HG03280 (cell line): Measurements from ENCODE around the gene ARHGEF7.

ENCODE experiments used
- ATAC-seq: cut with Tn5 transposase; IDR thresholded peaks from one replicate; pipeline ENCODE4 v1.9.1; 2021; ENCODE audit warnings: mild to moderate bottlenecking, moderate library complexity; ENCODE audit not compliant: unreplicated experiment

ARHGEF7 gene

DNA sequence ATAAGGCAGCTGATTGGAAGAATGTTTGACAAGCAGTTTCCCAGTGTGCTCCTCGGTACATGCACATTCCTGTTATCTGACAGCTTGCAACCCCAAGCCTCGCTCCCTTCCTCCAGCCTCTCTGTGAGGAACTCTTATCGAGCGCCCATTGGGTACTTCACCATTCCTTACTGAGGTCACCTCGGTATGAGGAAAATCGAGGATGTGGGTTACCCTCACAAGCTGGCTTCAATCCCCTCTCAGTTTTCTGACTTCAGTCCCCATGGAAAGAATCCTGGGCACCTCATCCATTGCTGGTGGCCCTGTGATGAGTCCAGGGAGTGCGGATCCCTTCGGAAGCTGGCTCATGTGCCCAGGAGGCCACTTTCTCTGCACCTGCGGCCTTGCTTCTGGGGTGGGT is 222.6 kb downstream of the ARHGEF7 start:
- no peak for ATAC-seq

DNA sequence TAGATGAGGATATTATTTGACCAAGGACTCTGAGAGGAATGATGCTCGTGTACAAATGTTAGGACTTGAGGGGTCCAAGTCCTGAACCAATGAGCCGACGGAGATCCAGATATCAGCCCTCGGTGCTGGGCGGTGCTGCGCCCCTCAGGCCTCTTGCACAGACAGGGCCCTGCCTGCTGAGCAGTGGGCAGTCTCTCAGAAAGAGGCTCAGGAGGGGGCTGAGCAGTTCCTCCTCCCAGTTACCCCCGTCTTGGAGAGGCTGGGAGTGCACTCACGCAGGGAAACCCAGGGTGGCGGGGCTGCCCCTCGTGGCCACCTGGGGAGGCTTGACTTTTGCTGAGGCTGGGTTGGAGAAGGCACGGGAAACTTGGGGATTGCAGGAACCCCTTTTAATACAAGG is 223.7 kb downstream of the ARHGEF7 start:
- ATAC-seq = no peak

DNA sequence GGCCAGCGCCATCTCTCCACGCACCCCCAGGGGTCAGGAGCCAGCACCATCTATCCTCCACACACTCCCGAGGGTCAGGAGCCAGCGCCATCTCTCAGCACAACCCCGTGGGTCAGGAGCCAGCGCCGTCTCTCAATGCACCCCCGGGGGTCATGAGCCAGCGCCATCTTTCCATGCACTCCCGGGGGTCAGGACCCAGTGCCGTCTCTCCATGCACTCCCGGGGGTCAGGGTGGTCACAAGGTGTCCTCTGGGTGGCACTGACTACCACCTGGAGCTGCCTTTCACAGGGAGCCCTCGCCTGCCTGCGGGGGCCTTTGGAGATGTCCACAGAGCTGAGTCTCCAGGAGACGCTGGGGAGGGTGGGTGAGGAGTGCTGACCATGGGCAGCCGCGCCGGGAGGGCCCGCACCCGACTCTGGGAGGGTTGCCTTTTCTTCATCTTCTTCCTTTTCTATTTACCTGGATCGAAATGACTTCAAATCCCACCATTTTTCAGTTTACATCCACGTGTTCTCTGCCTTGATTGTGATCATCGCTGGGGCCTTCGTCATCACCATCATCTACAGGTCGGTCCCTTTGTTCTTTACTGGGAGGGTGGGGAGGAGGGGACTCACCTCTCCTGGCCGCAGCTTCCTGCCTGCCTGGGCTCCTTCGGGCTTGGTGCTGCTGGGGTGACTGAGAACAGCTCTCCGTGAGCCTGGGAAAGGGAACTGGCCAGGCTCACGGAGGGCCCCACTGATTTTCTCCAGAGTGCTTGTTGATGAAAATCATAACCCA is 224.4 kb downstream of the ARHGEF7 start:
- no peak for ATAC-seq

DNA sequence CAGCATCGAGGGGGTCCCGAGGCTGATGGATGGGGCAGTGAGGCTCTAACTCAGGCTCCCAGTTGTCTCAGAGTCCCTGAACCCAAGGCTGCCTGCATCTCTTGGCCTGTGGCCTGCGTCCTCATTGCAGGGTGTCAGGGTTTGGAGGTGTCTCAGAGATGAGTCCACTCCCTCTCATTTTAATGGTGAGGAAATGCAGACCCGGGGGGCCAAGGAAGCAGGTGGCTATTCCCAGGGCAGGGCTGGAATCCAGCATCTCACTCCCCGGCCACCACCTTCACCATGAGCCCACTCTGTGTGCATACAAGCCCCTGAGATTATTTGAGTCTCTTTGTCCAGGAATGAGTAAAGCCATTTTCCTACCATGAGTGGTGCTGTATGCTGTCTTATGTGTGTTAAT is 226.8 kb downstream of the ARHGEF7 start:
- ATAC-seq = no peak

DNA sequence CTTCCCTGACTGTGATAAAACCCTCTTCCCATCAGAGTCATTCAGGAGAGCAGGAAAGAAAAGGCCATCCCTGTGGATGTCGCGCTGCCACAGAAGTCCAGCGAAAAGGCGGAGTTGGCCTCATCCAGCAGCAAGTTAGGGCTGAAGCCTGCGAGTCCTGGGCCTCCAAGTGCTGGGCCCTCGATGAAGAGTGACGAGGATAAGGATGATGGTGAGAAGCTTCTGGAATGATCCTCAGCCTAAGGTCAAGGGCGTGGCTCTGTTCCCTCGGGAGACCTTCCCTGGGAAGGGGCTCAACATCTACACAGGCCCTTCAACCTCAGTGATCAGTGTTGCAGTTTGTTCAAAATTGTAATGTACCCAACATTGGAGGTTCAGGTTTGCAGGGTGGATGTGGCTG is 227.6 kb downstream of the ARHGEF7 start:
- no peak for ATAC-seq

DNA sequence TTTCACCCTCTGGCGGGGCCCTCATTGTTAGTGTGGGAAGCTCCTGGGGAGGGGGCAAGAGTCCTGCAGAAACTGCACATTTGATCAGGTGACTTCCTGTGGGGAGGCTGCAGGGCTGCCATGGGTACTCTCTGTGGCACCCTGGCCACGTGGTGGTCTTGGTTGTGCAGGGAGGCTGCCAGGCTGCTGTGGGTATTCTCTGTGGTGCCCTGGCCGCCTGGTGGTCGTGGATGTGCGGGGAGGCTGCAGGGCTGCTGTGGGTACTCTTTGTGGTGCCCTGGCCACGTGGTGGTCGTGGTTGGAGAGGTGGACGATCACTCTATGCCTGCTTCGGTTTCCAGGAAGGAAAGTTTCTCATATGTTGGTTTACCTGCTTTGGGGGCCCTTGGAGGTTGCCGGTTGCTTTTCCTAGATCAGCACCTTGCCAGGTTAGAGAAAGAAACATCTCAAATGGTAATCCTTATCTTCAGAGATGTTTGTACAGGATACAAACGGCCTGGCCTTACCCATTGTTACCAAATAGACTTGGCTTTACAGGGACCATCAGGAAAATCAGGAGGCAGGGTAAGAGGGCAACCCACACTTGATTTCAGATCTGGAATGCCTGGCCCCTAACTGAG is 228.2 kb downstream of the ARHGEF7 start:
- ATAC-seq = no peak

DNA sequence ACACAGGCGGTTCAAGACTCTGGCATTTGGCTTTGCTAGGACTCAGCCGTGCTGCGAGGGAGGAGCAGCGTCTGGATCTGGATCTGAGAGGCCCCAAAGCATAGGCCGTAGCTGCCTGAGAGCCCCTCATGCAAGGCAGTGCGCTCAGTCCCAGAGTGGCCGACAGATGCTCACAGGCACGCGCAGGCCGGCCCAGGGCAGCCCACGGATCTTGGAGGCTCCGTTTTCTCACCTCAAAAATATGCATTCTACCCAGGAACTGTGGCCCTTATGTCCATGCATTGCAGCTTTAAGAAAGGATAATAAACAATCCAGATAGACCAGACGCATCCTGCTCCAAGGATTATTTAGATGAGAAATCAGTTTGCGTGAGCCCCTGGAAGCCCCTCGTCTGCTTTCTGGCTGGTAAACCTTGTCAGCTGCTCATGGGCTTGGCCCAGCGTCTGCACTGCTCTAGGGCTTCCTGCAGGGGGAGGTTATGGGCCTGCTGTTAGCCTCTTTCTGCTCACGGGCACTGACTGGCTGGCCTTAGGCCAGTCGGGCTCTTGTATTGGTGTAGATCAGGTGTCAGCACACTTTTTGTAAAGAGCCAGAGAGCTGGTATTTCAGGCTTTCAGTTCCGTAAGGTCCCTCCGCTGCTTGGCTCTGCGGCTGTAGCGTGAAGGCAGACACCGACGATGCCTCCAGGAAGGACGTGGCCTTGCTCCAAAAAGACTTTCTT is 229.5 kb downstream of the ARHGEF7 start:
- ATAC-seq = no peak

DNA sequence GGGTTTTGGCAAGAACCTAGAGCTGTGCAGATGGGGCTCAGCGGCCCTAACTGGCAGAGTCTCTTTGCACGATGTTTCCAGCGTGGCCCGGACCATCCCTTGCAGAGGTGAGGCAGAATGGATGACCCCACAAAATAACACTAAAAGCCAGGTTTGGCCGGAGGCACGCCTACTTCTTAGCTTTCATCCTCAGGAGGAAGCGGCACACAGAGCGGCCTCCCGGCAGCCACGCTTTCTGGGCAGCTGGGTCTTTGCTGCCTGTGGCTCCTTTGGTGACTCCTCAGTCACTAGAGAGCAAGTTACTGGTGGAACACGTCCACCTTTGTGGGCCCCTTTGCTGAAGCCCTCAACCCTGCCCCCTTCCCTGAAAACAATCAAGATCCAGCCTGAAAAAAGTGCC is 230.6 kb downstream of the ARHGEF7 start:
- no peak for ATAC-seq

DNA sequence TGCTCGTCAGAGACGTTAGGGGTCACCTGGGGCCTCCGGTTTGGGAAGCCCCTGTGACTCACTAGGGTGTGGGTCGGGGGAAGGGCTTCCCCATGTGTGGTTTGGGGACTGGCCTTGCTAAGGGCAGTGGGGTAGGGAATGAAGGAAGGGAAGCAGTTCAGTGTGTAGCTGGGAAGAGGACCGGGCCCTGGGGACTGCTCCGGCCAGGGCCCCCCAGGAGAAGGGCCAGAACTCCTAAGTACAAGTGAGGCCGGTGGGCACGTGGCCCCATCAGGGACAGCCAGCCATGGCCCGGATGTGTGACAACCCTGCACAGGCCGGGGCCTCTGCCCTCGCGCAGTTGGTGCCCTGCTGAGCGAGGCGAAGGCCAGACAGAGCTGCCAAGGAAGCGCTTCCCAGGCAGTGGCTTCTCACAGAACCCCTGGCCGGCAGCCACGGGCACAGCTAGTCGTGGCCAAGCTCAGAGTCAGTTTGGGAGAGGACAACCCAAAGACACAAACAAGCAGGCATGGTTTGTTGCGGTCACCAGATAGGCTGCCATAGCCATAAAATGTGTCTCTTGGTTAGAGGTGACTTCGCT is 231.1 kb downstream of the ARHGEF7 start:
- no peak for ATAC-seq

DNA sequence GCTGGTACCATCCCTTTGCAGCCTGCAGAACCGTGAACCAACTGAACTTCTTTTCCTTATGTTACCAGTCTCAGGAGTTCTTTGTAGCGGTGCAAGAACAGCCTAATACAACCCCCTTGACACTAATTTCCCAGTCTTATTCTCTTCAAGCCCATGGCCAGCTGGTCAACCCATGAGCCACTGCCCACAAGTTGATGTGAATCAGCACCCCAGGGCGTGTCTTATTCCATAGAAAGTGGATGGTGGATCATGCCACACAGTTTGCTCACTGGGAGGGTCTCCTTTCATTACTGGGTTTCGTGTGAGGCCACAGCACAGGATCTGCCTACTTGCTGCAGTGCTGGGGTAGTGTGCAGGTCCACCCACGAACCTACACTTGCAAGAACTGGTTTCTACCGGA is 232.3 kb downstream of the ARHGEF7 start:
- ATAC-seq = no peak

DNA sequence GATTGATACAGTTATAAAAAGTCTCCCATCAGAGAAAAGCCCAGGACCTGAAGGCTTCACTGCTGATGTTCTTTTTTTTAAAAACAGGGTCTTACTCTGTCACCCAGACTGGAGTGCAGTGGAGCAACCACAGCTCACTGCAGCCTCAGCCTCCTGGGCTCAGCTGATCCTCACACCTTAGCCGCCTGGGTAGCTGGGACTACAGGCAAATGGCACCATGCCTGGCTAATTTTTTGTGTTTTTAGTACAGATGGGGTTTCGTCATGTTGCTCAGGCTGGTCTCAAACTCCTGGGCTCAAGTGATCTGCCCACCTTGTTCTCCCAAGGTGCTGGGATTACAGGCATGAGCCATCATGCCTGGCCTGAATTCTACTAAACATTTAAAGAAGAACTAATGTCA is 238.4 kb downstream of the ARHGEF7 start:
- ATAC-seq = no peak

DNA sequence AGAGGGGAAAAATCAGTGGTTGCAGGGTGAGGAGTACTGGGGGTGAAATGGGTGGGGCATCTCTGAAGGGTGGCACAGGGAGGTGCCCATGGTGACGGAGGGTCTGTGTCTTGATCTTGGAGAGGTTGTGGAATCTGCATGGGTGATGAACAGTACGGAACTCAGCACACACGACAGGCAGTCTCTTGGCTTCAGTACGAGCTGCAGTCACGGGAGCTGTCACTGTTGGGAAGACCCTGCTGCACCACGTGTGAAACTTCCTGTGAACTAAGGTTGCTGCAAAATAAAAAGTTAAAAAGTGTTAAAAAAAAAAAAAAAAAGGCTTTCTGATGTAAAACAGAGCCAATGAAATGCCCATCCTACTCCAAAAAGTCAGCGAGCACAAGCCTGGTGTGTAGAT is 239.7 kb downstream of the ARHGEF7 start:
- no peak for ATAC-seq
